Activated CD4-positive, CD25-positive, alpha-beta regulatory T cell treated with anti-CD3 and anti-CD28 coated beads, Interleukin-2, amount 50 U/mL, for 16 hours (primary cell): Measurements from ENCODE around the gene UTS2R.
"Not testable (repeated sequence)": the region's sequence is repeated elsewhere in the genome, so short reads cannot be mapped to it uniquely, and the experiment has no call there.

ENCODE experiments used
- DNase-seq: peaks from one replicate; pipeline ENCODE4 v3.0.0-alpha.2; 2020; ENCODE audit warnings: low read depth, low spot score

UTS2R gene

DNA sequence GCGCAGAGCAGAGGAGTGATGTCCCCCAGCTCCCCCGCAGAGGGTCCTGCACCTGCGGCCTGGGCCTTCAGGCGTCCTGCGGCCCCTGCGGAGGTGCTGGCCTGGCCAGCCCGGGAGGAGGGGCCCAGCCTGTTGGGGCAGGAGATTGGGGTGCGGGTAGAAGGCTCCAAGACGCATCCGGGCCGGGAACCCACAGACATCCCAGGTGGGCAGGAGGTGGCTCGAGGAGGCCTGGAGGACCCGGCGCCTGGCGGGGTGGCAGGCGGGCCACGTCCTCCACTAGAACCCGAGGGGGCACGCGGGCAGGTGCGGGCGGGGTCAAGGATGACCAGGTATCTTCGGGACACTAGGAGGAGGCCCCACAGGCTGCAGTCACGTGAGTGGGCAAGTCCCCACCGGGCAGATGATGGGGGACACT is 37.4 kb upstream of the UTS2R start:
- DNase-seq = no peak

DNA sequence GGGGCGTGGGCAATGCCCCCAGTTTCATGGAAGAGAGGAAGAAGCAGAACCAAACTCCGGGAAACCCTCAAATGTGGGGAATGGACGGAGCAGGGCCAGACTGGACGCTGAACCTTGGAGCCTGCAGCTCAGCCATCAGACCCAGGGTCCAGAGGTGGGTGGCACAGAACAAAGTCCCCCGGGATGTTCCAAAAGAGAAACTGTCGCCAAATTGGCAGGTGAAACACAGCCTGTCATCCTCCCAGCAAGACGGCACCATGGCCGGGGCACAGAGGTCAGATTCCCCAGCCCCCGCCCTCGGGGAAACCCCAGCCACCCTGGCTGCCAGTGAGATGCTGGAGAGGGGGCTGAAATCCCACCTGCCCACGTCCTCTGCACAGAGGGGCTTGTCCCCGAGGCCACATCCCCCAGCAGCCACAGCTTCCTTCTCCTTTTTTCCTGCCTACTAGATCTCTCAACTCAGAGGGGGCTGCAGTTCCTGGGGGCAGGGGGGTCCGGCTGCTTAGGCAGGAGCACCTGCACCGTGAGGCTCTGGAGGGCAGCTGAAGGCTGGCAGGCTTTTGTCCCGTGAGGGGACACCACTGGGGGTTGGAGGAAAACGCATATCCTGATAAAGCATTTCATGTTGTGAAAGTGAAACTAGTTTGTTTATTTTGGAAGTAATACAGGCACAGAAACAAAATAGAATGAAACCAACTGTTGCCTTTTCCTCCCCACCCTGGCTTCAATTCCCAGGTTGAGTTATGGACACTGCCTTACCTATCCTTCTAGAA is 36.8 kb upstream of the UTS2R start:
- no peak for DNase-seq

DNA sequence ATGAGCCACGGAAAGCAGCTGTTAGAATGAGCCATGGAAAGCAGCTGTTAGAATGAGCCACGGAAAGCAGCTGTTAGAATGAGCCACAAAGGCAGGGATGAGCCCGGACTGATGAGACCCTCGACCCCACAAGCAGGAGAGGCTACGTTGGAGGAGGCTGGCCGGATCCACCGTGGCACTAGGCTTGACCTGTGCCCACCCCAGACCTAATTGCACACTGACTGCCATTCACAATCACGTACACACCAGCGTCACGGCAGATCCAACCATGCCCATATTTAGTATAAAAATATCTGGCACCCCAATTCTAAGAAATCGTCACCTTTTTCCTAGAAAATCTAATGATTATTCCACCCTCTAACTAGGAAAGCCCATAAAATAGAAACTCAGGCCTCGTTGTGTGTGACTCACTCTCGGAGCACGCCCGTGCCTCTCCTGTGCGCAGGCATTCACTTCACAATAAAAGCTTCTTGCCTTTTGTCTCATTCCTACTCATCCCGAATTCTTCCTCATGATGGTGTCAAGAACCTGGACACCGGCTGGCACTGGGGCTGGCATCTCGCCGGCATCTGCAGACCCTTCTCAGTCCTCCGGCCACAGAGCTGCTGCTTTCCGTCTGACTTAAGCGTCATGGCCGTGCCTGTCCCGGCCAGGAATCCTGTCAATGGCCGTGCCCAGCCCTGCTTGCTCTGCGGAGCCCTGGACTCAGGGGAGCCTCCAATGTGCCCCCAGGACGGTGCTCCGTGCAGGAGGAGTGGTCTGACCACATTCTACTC is 32.5 kb upstream of the UTS2R start:
- DNase-seq = no peak

DNA sequence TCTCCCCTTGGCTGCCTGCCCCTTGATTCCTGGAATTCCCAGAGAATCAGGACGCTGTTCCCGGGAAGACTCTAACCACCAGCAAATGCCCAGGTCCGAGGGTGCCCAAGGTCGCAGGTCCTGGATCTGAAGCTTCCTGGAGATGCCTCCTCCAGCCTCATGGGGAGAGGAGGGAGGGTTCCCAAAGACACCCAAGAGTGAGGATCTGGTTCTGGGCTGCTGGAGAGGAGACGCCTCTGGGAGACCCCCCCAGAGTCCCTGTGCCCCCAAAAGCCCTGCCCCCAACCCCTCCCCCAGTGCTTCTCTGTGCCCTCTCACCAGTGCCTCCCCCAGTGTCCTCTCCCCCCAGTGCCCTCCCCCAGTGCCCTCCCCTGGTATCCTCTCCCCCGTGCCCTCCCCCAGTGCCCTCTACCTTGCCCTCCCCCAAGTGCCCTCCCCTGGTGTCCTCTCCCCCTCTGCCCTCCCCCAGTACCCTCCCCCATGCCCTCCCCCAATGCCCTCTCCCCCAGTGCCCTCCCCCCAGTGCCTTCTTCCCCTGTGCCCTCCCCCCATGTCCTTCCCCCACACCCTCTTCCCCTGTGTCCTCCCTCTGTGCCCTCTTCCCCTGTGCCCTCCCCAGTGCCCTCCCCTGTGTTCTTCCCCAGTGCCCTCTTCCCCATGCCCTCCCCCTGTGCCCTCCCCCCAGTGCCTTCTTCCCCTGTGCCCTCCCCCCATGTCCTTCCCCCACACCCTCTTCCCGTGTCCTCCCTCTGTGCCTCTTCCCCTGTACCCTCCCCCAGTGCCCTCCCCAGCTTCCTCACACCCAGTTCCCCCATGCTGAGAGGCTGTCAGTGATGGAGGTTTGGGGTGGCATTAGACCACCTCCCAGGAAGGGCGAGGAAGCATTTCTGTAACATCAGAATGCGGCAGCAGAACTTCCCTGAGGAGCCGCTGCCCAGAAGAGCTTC is 31.7 kb upstream of the UTS2R start:
- DNase-seq = no peak

- DNase-seq = no peak
These were observed 29.0 kb upstream of the UTS2R start for GRCh38 chr17:82342361-82343079.

- DNase-seq = no peak
These were observed 28.0 kb upstream of the UTS2R start for GRCh38 chr17:82343560-82343959.

- DNase-seq = no peak
These were observed 27.2 kb upstream of the UTS2R start for GRCh38 chr17:82344175-82344907.

- no peak for DNase-seq
These were observed 26.2 kb upstream of the UTS2R start for GRCh38 chr17:82345151-82345976.

DNA sequence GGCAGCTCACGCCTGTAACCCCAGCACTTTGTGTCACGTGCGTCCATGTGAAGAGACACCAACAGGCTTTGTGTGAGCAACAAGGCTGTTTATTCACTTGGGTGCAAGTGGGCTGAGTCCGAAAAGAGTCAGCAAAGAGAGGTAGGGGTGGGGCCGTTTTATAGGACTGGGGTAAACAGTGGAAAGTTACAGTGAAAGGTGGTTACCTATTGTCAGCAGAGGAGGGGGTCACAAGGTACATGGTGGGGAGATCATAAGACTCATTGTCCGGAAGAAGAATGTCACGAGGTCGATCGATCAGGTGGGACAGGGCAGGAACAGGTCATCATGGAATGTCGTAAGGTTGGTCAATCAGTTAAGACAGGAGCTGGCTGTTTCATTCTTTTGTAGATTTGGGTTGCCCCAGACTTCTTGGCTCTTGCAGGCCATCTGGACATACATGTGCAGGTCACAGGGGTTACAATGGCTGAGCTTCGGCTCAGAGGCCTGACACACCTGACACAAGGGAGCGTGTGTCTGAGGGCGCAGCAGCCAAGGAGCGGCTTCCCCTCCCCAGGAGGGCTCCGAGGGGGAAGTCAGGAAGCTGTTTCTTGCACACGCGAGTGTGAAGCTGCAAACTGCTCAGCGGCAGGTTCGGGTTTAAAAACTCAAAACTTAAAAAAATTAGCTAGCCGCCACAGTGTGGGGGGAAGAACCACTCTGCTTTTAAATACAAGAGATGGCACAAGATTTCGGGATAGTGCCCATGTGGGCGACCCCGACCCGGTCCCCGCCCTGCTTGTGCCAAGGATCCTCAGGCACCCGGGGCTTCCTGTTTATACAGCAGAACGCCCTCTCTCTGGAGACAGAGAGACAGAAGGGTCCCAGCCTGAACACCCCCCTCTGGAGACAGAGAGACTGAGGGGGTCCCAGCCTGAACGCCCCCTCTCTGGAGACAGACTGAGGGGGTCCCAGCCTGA is 24.9 kb upstream of the UTS2R start:
- DNase-seq = no peak

- not testable (repeated sequence) for DNase-seq
These were observed 23.6 kb upstream of the UTS2R start for GRCh38 chr17:82347994-82348393.

DNA sequence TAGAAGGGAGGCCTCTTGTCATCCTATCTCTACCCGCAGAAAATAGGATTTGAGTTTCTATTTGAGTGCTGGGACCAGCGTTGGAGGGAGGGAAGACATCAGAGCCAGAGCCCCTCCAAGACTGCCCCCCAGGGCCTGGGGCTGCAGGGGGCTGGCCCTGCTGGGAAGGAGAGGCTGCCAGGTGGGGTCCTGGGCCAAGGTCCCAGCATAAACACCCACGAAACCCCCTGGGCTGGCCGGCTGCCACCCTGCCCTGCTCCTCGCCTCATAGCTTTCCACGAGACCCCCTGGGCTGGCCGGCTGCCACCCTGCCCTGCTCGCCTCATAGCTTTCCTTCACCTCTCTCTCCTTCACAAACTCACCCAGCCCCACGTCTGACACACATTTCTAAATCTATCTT is 23.1 kb upstream of the UTS2R start:
- DNase-seq = no peak

GRCh38 chr17:82348866-82349265 is 22.7 kb upstream of the UTS2R start:
- no peak for DNase-seq

GRCh38 chr17:82349287-82349701 is 22.3 kb upstream of the UTS2R start:
- no peak for DNase-seq

GRCh38 chr17:82350182-82351030 is 21.2 kb upstream of the UTS2R start:
- no peak for DNase-seq

DNA sequence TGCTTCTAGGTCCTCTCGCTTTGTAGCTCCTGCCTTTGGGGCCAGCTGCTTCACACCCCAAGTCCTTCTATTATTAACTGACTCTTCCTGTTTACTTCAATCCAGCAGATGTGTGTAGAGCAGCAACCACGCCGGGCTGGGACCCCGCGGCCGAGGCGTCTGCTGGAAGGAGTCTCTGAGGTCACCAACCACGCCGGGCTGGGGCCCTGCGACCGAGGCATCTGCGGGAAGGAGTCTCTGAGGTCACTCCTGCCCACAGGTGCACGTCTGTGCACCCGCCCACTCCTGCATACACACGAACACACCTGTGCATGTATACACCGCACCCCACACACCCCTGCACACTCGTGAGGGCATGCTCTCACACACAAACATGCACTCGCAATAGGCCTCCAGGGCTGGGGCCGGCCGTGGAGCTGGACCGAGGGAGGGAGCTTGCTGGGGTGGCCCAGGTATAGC is 20.3 kb upstream of the UTS2R start:
- DNase-seq = no peak

DNA sequence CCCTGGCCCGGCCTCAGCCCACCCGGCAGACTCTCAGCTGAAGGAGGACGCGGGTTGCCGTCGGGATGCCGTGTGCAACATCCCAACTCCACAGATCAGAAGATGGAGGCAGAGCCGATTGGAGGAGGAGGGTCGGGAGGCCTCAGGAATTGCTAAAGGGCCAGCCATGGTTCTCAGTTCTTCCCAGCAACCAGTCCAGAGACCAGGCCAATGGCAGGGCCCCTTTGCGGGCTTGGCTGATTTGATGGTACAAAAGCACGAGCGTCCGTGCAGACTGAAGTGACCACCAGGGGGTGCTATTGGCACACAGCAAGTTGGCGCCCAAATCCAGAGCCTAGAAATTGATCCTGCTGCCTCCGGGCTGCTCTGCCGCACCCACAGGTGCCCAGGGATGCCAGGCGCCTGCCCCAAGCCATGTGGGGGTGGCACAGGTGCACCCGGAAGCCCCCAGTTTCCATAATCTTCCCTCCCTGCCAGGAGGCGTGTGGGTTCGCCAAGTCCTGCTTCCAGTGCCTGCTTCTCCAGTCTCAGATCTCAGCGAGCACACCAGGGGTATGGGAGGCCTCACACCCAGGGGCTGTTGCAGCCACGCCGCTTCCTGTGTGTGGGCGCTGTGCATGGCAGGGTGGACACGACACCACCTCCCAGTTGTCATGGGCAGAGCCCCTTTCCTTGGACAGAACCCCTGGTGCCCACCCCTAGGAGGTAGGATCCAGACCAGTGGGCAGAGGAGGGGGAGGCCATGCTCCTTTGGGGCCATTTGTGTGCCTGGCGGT is 19.7 kb upstream of the UTS2R start:
- peak; percentile 67 for DNase-seq

GRCh38 chr17:82353484-82353883 is 18.1 kb upstream of the UTS2R start:
- no peak for DNase-seq
